GM12878 (cell line): ENCODE measurements around the gene GRB10. TPM values are rescaled to one million over a fixed set of nuclear protein-coding genes. Genes with fewer than 3 reads are reported as not detected.

Experiments
- ATAC-seq: fragments of 200-7000 bp; cut with Tn5 transposase; 3 replicates; pipeline ENCODE4 v1.9.1; 2020; ENCODE audit warnings: mild to moderate bottlenecking, moderate library complexity
- BruUV-seq: library from RNA; stranded (reverse); fragments of 400-500 nt; replicated peaks from 2 replicates; lab custom pipeline; 2021; lab: Mats Ljungman, UMichigan
- CTCF ChIA-PET: fragments of 300-600 bp; sonication (Branson Sonifier 250); formaldehyde crosslinking; extraction: SDS; loops from one replicate; lab custom pipeline; 2021; ENCODE audit warnings: inconsistent platforms; lab: Yijun Ruan, JAX
- POLR2A ChIA-PET: fragments of 350-600 bp; formaldehyde crosslinking; extraction: SDS; loops from one replicate; lab custom pipeline; 2021; ENCODE audit warnings: inconsistent platforms; lab: Charles Lee
- RAD21 ChIA-PET: fragments of 300-600 bp; sonication (Branson Sonifier 250); formaldehyde crosslinking; loops from one replicate; lab custom pipeline; 2023; ENCODE audit warnings: antibody characterized with exemption; ENCODE audit not compliant: unreplicated experiment; lab: Charles Lee
- SMC1A ChIA-PET: fragments of 300-600 bp; sonication (Branson Sonifier 250); formaldehyde crosslinking; loops from one replicate; lab custom pipeline; 2023; ENCODE audit not compliant: unreplicated experiment, uncharacterized antibody; lab: Charles Lee
- DNase-seq: peaks from one replicate; pipeline ENCODE4 v3.0.0-alpha.2; 2011; ENCODE audit warnings: low read depth, low spot score
- FAIRE-seq: peaks from 3 replicates; lab custom pipeline; 2011; peaks lifted over from hg19 to GRCh38; lab: Jason Lieb, UNC
- H2AFZ ChIP-seq: 2 replicates; pipeline ENCODE4 v1.6.0; 2011; ENCODE audit warnings: low read depth, low read length, control low read depth; ENCODE audit not compliant: control insufficient read depth
- H3K27ac ChIP-seq: 2 replicates; pipeline ENCODE4 v1.5.1; 2011; ENCODE audit warnings: control low read depth; ENCODE audit not compliant: control insufficient read depth, insufficient read depth
- H3K27me3 ChIP-seq, 2 experiments: replicated peaks in 1 of 2; 2 replicates each; pipeline versions ENCODE4 v1.6.0 to v1.6.1; 2011; ENCODE audit warnings: low read length in 1 of 2; ENCODE audit not compliant: control insufficient read depth in 2 of 2, insufficient read depth in 2 of 2
- H3K36me3 ChIP-seq, 2 experiments: 2 replicates each; pipeline ENCODE4 v1.5.1; 2011; ENCODE audit warnings: low read length in 1 of 2; ENCODE audit not compliant: control insufficient read depth in 2 of 2, insufficient read depth in 2 of 2
- H3K4me1 ChIP-seq: 2 replicates; pipeline ENCODE4 v1.6.1; 2011; ENCODE audit warnings: mild to moderate bottlenecking, low read length, moderate library complexity, mixed read lengths; ENCODE audit not compliant: control insufficient read depth, insufficient read depth
- H3K4me2 ChIP-seq: 2 replicates; pipeline ENCODE4 v1.6.0; 2011; ENCODE audit warnings: control low read depth; ENCODE audit not compliant: control insufficient read depth, insufficient read depth
- H3K4me3 ChIP-seq: fragments of 200-600 bp; sonication (generic); 2 replicates; pipeline ENCODE4 v1.5.1; 2016
- H3K79me2 ChIP-seq: 2 replicates; pipeline ENCODE4 v1.6.0; 2011; ENCODE audit warnings: low read length; ENCODE audit not compliant: control insufficient read depth, insufficient read depth
- H3K9ac ChIP-seq: 2 replicates; pipeline ENCODE4 v1.8.0; 2011; ENCODE audit warnings: low read length, control low read depth, mixed read lengths; ENCODE audit not compliant: control insufficient read depth, insufficient read depth
- H3K9me3 ChIP-seq: replicated peaks from 3 replicates; pipeline ENCODE4 v1.5.1; 2011; ENCODE audit warnings: mild to moderate bottlenecking, low read length; ENCODE audit not compliant: control insufficient read depth, insufficient read depth
- H4K20me1 ChIP-seq: 2 replicates; pipeline ENCODE4 v1.6.0; 2011; ENCODE audit not compliant: control insufficient read depth, insufficient read depth
- BHLHE40 ChIP-seq, 2 experiments: fragments of 450-650 bp in 1 of 2; IDR thresholded peaks; 2 replicates each; pipeline ENCODE4 v1.6.1; 2011 to 2017; ENCODE audit warnings: low read depth in 2 of 2, borderline replicate concordance in 1 of 2, improper control_type of control experiment in 1 of 2, low read length in 1 of 2, mild to moderate bottlenecking in 1 of 2
- NFXL1 ChIP-seq: fragments of 450-650 bp; IDR thresholded peaks from 2 replicates; pipeline ENCODE4 v1.6.1; 2017; ENCODE audit warnings: antibody characterized with exemption, mild to moderate bottlenecking, borderline replicate concordance
- PML ChIP-seq: IDR thresholded peaks from 2 replicates; pipeline ENCODE4 v1.6.1; 2012; ENCODE audit warnings: low read length, inconsistent platforms
- RFX5 ChIP-seq: IDR thresholded peaks from 2 replicates; pipeline ENCODE4 v1.6.1; 2011; ENCODE audit warnings: low read depth, low read length, improper control_type of control experiment
- ZNF24 ChIP-seq: fragments of 450-650 bp; IDR thresholded peaks from 2 replicates; pipeline ENCODE4 v1.6.1; 2017; ENCODE audit warnings: antibody characterized with exemption, mild to moderate bottlenecking
- WGBS: methylation state at CpG from one replicate; pipeline ENCODE4 v1.1.6; 2016; ENCODE audit warnings: low lambda C conversion rate; ENCODE audit not compliant: insufficient replicate concordance, insufficient coverage; ENCODE audit errors: missing lambda C conversion rate; 5-methylcytosine and 5-hydroxymethylcytosine counted together
- in situ Hi-C: fragments of 300-500 bp; cut with MboI; formaldehyde crosslinking; loops from 9 replicates; pipeline ENCODE4 v1.14.3; 2018; ENCODE audit warnings: mixed read lengths
- intact Hi-C: fragments of 100-400 bp; cut with micrococcal nuclease; formaldehyde crosslinking; loops from one replicate; pipeline ENCODE4 v1.14.2; 2022; ENCODE audit not compliant: unreplicated experiment
- polyA plus RNA-seq, 11 experiments: library from polyadenylated mRNA; depleted of rRNA in 4 of 11; unstranded in 6 of 11; stranded (reverse) in 5 of 11; fragments of >200 nt; fragmentation: Nextera tagmentation in 4 of 11; fragmentation: Illumina TruSeq in 1 of 11; extraction: Ambion mirVana in 4 of 11; extraction: Trizol in 1 of 11; gene quantifications; 1 replicate in 1 of 11; 2 replicates in 10 of 11; pipeline versions ENCODE4 v1.2.1 to v1.2.3, GENCODE V29; 2011 to 2016; ENCODE audit warnings: inconsistent platforms in 2 of 11, missing spikeins in 2 of 11, low read depth in 1 of 11
- total RNA-seq, 4 experiments: library from RNA; depleted of rRNA in 3 of 4; stranded (reverse); fragments of >200 nt in 3 of 4; fragmentation: Illumina TruSeq in 1 of 4; extraction: Trizol in 1 of 4; gene quantifications; 2 replicates each; pipeline versions ENCODE4 v1.2.1 to v1.2.3, GENCODE V29; 2013 to 2021
- TF ChIP-seq, protein P1 (sequence below): fragments of 450-650 bp; IDR thresholded peaks from 2 replicates; pipeline ENCODE4 v1.6.1; 2017; ENCODE audit warnings: mild to moderate bottlenecking, moderate library complexity

Gene GRB10
- total and polyA plus RNA-seq, 10 of the 15 experiments (the other 5 are each of a cell fraction or from before 2014, with no cell fraction given): 0.04 to 0.33 TPM; not detected in 8

DNA sequence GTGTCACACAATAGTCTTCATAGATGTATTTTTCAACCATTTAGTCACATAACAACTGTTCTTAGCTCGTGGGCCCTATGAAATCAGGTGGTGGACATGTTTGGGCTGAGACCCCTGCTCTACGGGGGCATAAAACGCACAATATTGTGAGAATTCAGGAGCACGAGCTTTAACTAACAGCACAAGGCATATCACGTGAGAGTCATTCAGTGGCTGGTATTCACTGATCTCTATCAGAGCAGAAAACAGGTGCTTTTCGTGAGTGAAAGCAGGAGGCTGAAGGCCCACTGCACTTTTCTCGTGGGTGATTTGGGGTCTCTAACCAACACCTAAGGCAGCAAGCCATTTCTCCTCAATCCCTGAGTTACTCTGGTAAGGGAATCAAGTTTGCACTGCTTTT, 42.8 kb upstream of the GRB10 start:
- Histone ChIP-seq H2AFZ (no peak overlapping the region), H3K79me2 (no peaks in the 10 kb centered on the region), H4K20me1 (no peaks in the 10 kb centered on the region), H3K4me3 (no peak overlapping the region), H3K27me3 (no peaks in the 10 kb centered on the region), H3K4me2 (no peak overlapping the region), H3K4me1 (no peaks in the 10 kb centered on the region), H3K27ac (no peak overlapping the region), H3K9ac (no peak overlapping the region), H3K36me3 (no peaks in the 10 kb centered on the region), H3K9me3 (no peaks in the 10 kb centered on the region)
- ChIA-PET CTCF (no interaction called here), POLR2A (no interaction called here), SMC1A (no interaction called here), RAD21 (no interaction called here)
- DNase-seq (no peak), FAIRE-seq (no peak), ATAC-seq (no peak)
- BruUV-seq: no TSS peak
- WGBS: 4% methylated on average over 7 of the region's 7 CpGs
- in situ Hi-C loops (no loop called here), intact Hi-C loops (no loop called here)
- TF ChIP-seq NFXL1: no peak
- 0 out of 4 replicates have a peak, but pooled peaks of 1 of the 2 experiments have one; percentile 9 for TF ChIP-seq BHLHE40 (IDR thresholded peaks at IDR 0.05; ENCODE audit: borderline replicate concordance in 1 of 2, low read depth in 2 of 2, low read length in 1 of 2)
- no peak for TF ChIP-seq ZNF24

DNA sequence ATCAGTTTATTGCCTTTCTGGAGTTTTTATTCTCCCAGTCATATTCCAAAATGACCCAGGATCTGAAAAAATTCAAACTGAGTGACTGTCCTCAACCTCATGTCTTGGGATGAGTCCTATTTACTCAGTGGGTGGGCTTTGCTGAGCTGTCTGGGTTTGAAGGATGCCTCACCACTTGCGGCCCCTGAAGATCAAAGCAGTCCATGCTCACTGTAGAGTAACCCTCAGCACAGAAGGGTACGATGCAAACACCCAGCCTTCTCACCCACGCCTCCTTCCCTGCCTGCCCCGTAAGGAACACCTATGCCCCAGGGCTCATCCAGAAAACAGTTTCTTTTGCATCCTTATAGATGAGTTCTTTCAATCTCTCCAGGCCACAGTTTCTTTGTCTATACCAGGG, 42.2 kb upstream of the GRB10 start:
- ChIA-PET RAD21 (no interaction called here), POLR2A (no interaction called here), SMC1A (no interaction called here), CTCF (no interaction called here)
- in situ Hi-C loops: no loop called here
- intact Hi-C loops: no loop called here
- H3K9ac ChIP-seq: no peak overlapping the region
- H3K27ac ChIP-seq: no peak overlapping the region
- no peak overlapping the region for H3K4me2 ChIP-seq
- no peaks in the 10 kb centered on the region for H3K27me3 ChIP-seq
- no peak overlapping the region for H2AFZ ChIP-seq
- ATAC-seq (no peak), FAIRE-seq (no peak), DNase-seq (no peak)
- no peaks in the 10 kb centered on the region for H3K79me2 ChIP-seq
- H3K4me3 ChIP-seq: no peak overlapping the region
- no TSS peak for BruUV-seq
- no peaks in the 10 kb centered on the region for H3K36me3 ChIP-seq
- TF ChIP-seq, protein P1, sequence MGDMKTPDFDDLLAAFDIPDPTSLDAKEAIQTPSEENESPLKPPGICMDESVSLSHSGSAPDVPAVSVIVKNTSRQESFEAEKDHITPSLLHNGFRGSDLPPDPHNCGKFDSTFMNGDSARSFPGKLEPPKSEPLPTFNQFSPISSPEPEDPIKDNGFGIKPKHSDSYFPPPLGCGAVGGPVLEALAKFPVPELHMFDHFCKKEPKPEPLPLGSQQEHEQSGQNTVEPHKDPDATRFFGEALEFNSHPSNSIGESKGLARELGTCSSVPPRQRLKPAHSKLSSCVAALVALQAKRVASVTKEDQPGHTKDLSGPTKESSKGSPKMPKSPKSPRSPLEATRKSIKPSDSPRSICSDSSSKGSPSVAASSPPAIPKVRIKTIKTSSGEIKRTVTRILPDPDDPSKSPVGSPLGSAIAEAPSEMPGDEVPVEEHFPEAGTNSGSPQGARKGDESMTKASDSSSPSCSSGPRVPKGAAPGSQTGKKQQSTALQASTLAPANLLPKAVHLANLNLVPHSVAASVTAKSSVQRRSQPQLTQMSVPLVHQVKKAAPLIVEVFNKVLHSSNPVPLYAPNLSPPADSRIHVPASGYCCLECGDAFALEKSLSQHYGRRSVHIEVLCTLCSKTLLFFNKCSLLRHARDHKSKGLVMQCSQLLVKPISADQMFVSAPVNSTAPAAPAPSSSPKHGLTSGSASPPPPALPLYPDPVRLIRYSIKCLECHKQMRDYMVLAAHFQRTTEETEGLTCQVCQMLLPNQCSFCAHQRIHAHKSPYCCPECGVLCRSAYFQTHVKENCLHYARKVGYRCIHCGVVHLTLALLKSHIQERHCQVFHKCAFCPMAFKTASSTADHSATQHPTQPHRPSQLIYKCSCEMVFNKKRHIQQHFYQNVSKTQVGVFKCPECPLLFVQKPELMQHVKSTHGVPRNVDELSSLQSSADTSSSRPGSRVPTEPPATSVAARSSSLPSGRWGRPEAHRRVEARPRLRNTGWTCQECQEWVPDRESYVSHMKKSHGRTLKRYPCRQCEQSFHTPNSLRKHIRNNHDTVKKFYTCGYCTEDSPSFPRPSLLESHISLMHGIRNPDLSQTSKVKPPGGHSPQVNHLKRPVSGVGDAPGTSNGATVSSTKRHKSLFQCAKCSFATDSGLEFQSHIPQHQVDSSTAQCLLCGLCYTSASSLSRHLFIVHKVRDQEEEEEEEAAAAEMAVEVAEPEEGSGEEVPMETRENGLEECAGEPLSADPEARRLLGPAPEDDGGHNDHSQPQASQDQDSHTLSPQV: no peak
- TF ChIP-seq RFX5 (no peak), PML (no peak)
- WGBS: 43% methylated on average over 4 of the region's 4 CpGs
- no peaks in the 10 kb centered on the region for H3K9me3 ChIP-seq
- no peaks in the 10 kb centered on the region for H3K4me1 ChIP-seq
- no peaks in the 10 kb centered on the region for H4K20me1 ChIP-seq
